Measurements from ENCODE around the gene FBLN1.

The FBLN1 gene

GRCh38 chr22:45640291-45640940 is 137.7 kb downstream of the FBLN1 start:
- peaks cover 16% of the 10 kb centered on the region in 2 experiments for H3K4me1 ChIP-seq (ENCODE audit: control insufficient read depth in 1 of 2, insufficient read depth in 1 of 2, low read depth in 1 of 2, low read length in 1 of 2)
- H3K27ac ChIP-seq = no peak overlapping the region
- H3K9me3 ChIP-seq = no peaks in the 10 kb centered on the region
- H3K36me3 ChIP-seq = no peaks in the 10 kb centered on the region
- H3K27me3 ChIP-seq = peaks cover 78% of the 10 kb centered on the region
- H3K4me3 ChIP-seq (ENCODE audit: low read depth in 1 of 2, low read length in 1 of 2) = no peak overlapping the region
- TF ChIP-seq CTCF (IDR thresholded peaks at IDR 0.05) = no peak

DNA sequence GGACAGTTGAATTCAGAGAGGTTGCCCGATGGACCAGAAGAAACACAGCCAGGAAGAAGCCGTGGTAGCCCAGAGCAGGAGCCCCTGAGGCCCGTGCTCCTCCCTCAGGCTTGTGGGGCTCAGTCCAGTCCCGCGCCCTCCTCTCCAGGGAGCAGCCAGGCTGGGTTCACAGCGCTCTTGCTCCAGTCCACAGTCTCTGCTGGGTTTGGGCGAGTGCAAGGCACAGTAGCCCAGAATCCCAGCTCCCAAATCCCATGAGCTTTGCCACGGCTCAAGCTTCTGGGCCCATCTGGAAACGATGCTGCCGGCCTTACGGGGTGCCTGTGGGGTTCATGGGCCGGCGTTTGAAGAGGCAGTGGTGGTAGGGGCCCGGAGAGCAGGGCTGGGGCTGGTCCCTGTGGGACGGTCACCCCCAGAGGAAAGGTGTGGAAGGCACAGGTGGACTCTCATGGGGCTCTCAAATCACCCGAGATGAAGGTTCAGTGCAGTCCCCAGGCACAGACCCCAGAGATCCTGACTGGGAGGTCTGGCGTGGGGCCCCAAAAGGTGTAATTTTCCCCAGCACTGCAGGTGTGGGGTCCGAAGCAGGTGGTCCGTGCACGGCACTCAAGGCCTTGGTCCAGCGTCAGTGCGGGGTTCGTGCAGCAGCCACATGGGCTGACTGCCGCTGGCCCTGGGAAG is 138.4 kb downstream of the FBLN1 start:
- Histone ChIP-seq H3K4me1 (ENCODE audit: control insufficient read depth in 1 of 2, insufficient read depth in 1 of 2, low read depth in 1 of 2, low read length in 1 of 2) (peaks cover 16 to 21% of the 10 kb centered on the region in 2 experiments), H3K9me3 (no peaks in the 10 kb centered on the region), H3K4me3 (ENCODE audit: low read depth in 1 of 2, low read length in 1 of 2) (no peak overlapping the region), H3K36me3 (no peaks in the 10 kb centered on the region), H3K27ac (no peak overlapping the region), H3K27me3 (peaks cover 79% of the 10 kb centered on the region)
- TF ChIP-seq CTCF (IDR thresholded peaks at IDR 0.05) = no peak

DNA sequence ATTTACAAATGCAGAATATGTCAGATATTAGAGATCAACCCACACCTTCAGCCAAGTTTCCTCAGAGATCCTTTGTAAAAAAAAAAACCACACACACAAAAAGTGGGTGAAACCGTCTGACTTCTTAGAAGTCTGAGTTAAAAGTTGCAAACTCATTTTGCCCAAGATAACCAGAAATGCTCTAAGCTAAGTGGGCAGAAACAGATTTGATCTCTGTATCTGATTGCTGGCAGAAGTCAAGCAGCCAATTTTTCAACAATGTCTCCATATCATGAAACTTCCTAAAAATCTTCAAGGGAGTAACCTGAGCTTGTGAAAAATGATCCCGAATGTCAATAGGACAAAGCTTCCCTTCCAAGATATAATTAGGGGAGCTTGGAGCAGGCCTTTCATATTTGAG is 140.3 kb downstream of the FBLN1 start:
- H3K27ac ChIP-seq = no peak overlapping the region
- H3K9me3 ChIP-seq = no peaks in the 10 kb centered on the region
- H3K27me3 ChIP-seq = peaks cover 92% of the 10 kb centered on the region
- H3K4me3 ChIP-seq (ENCODE audit: low read depth in 1 of 2, low read length in 1 of 2) = no peak overlapping the region
- H3K36me3 ChIP-seq = no peaks in the 10 kb centered on the region
- TF ChIP-seq CTCF (IDR thresholded peaks at IDR 0.05) = no peak
- peaks cover 16 to 21% of the 10 kb centered on the region in 2 experiments for H3K4me1 ChIP-seq (ENCODE audit: control insufficient read depth in 1 of 2, insufficient read depth in 1 of 2, low read depth in 1 of 2, low read length in 1 of 2)

- no peak for TF ChIP-seq CTCF (IDR thresholded peaks at IDR 0.05)
- H3K27me3 ChIP-seq = peaks cover 93% of the 10 kb centered on the region
- H3K4me3 ChIP-seq (ENCODE audit: low read depth in 1 of 2, low read length in 1 of 2) = no peak overlapping the region
- no peaks in the 10 kb centered on the region for H3K9me3 ChIP-seq
- H3K36me3 ChIP-seq = no peaks in the 10 kb centered on the region
- H3K27ac ChIP-seq = no peak overlapping the region
- H3K4me1 ChIP-seq (ENCODE audit: control insufficient read depth in 1 of 2, insufficient read depth in 1 of 2, low read depth in 1 of 2, low read length in 1 of 2) = peaks cover 3 to 8% of the 10 kb centered on the region in 2 experiments
Observed at GRCh38 chr22:45644714-45645113, 142.0 kb downstream of the FBLN1 start.

GRCh38 chr22:45645150-45645525 is 142.5 kb downstream of the FBLN1 start:
- Histone ChIP-seq H3K27me3 (peaks cover 89% of the 10 kb centered on the region), H3K36me3 (no peaks in the 10 kb centered on the region), H3K9me3 (no peaks in the 10 kb centered on the region), H3K27ac (no peak overlapping the region), H3K4me3 (ENCODE audit: low read depth in 1 of 2, low read length in 1 of 2) (no peak overlapping the region), H3K4me1 (ENCODE audit: control insufficient read depth in 1 of 2, insufficient read depth in 1 of 2, low read depth in 1 of 2, low read length in 1 of 2) (peaks cover 0 to 5% of the 10 kb centered on the region in 2 experiments)
- no peak for TF ChIP-seq CTCF (IDR thresholded peaks at IDR 0.05)

All from neutrophil (primary cell).